Measurements from ENCODE around the gene STRN3.
"Not testable (repeated sequence)": the region's sequence is repeated elsewhere in the genome, so short reads cannot be mapped to it uniquely, and the experiment has no call there.

Gene STRN3

GRCh38 chr14:30999038-30999773 lies 27.0 kb downstream of the STRN3 start:
- no peak for DNase-seq (ENCODE audit: low spot score)

DNA sequence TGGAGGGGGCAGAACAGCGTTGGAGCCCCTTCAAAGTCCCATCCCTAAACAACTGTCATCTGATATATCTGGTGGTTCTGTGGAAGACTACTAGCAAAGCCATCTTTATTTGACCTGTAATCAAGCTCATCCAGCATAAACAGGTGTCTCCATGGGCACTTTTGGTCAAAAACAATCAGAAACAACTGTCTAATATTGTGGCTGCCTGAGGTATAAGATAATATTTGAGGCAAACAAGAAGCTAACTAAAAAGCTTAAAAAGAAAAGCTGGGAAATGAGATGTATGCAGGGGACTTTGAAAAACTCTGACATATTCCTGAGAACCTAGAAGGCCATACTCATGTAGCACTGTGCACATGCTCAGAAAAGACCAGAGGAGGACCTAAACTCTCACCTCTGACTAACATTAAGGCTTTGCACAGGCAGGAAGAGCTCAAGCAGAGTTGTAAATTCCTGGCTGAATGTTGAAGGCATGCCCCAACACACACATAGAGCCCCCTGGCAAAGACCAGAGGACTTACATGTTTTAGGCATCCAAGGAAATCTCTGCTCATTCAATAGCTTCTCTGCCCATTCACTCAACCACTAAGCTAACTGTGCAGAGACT lies 28.0 kb downstream of the STRN3 start:
- DNase-seq (ENCODE audit: low spot score), result no peak

GRCh38 chr14:30996892-30997659 lies 29.1 kb downstream of the STRN3 start:
- DNase-seq (ENCODE audit: low spot score), result no peak

GRCh38 chr14:30995689-30996088 lies 30.5 kb downstream of the STRN3 start:
- no peak for DNase-seq (ENCODE audit: low spot score)

- DNase-seq (ENCODE audit: low spot score), result peak; percentile 28
Measured at GRCh38 chr14:30994681-30995620, 31.2 kb downstream of the STRN3 start.

GRCh38 chr14:30993071-30993470 lies 33.1 kb downstream of the STRN3 start:
- no peak for DNase-seq (ENCODE audit: low spot score)

DNA sequence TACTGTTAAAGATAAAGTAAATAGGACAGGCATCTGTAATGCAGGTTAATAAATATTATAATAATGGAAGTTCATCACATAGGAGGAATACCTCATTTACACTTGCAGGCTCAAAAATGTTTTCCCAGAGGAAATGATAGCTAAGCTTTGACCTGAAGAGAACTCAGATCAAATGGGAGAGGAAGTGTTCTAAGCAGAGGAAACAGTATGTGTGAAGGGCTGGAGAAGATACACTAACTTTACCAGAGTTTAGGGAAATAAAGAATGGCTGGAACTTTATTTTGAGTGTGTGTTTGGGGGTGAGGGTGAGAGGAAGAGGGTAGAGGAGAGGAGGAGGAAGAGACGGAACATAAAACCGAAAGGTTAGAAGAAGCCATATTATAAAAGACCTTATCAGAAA lies 34.8 kb downstream of the STRN3 start:
- no peak for DNase-seq (ENCODE audit: low spot score)

- DNase-seq (ENCODE audit: low spot score), result peak; percentile 17
Measured at GRCh38 chr14:30990770-30991169, 35.4 kb downstream of the STRN3 start.

- DNase-seq (ENCODE audit: low spot score), result peak; percentile 42
Measured at GRCh38 chr14:30988509-30988908, 37.7 kb downstream of the STRN3 start.

DNA sequence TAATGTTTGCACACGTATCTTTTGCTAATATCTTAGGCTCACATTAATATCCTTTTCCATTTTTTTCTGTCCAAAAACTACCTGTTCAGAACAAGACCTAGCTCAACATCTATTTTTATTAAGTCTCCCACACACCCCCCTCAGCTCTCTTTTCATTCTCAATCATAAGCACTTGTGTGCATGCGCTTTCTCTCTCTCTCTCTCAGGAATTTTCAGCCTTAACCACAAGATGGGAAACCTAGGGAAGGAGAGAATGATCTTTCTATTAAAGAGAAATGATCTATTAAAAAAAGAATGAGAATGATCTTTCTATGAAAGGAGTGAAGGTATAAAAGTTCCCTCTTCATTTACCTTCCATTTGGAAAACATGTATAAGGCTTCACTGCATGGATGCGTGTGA lies 40.4 kb downstream of the STRN3 start:
- no peak for DNase-seq (ENCODE audit: low spot score)

DNA sequence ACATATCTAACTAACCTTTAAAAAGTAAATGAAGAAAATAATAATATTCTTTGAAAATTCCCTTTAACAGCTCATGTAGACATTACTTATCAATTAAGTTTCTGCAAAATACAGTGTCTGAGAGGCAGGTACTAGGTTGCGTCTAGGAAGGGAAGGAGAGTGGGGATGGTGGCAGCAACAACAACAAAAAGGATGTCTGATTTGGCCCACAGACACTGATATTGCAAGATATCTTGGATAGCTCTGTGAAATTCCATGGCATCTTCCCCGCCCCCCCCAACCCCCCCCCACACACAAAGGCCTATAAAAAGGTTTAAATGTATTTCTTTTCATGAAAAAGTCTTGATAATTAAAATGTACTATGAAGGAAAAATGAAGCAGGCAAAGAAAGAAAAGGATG lies 42.3 kb downstream of the STRN3 start:
- no peak for DNase-seq (ENCODE audit: low spot score)

DNA sequence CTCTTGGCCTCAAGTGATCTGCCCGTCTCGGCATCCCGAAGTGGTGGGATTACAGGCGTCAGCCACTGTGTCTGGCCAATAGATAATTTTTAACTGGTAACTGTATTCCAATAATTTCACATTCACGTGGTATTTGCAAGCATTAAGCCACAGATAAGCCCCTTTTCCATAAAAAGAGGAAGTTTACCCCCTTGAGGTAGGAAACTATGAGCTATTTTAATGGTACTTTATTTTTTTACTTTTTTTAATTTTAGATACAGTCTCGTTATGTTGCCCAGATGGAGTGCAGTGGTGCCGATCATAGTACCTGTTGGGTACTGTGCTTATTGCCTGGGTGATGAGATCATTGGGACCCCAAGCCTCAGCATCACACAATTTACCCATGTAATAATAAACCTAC lies 43.6 kb downstream of the STRN3 start:
- DNase-seq (ENCODE audit: low spot score), result no peak

DNA sequence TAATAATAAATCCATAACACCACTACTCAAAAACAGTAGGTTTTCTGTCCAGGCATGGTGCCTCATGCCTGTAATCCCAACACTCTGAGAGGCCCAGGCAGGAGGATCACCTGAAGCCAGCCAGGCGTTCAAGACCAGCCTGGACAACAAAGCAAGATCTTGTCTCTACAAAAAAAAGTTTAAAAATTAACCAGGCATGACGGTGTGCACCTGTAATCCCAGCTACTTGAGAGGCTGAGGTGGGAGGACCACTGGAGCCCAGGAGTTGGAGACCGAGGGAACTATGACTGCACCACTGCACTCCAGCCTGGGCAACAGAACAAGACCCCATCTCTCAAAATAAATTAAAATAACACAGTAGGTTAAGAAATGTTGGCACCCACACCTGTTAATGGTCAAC lies 45.2 kb downstream of the STRN3 start:
- DNase-seq (ENCODE audit: low spot score), result no peak

GRCh38 chr14:30980106-30980704 lies 46.0 kb downstream of the STRN3 start:
- DNase-seq (ENCODE audit: low spot score), result peak; percentile 75

DNA sequence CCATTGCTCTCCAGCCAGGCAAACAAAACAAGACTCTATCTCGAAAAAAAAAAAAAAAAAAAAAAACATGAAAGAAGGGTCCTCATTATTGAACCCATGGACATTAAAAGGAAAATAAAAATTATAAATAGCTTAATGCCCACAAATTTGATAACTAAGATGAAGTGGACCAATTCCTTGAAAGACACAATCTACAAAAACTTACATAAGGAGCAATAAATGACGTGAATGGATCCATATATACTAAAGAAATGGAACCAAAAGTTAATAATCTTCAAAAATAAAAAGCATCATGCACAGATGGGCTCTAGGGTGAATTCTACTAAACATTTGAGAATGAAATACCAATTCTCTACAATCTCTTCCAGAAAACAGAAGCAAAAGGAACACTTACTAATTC lies 48.4 kb downstream of the STRN3 start:
- DNase-seq (ENCODE audit: low spot score), result no peak

DNA sequence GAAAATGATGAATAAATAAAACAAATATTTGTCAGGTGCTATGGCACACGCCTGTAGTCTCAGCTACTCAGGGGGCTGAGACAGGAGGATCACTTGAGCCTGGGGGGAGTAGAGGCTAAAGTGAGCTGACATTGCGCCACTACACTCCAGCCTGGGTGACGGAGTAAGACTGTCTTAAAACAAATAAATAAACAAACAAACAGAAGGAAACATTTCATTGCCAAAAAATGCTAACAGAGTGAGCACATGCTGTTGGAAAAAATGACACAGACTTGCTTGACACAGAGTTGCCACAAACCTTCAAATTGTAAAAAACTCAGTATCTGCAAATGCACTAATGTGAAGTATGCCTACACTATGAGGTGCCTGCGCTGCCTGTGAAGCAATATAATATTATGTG lies 51.6 kb downstream of the STRN3 start:
- DNase-seq (ENCODE audit: low spot score), result no peak

GRCh38 chr14:30972882-30973582 lies 53.1 kb downstream of the STRN3 start:
- no peak for DNase-seq (ENCODE audit: low spot score)

DNA sequence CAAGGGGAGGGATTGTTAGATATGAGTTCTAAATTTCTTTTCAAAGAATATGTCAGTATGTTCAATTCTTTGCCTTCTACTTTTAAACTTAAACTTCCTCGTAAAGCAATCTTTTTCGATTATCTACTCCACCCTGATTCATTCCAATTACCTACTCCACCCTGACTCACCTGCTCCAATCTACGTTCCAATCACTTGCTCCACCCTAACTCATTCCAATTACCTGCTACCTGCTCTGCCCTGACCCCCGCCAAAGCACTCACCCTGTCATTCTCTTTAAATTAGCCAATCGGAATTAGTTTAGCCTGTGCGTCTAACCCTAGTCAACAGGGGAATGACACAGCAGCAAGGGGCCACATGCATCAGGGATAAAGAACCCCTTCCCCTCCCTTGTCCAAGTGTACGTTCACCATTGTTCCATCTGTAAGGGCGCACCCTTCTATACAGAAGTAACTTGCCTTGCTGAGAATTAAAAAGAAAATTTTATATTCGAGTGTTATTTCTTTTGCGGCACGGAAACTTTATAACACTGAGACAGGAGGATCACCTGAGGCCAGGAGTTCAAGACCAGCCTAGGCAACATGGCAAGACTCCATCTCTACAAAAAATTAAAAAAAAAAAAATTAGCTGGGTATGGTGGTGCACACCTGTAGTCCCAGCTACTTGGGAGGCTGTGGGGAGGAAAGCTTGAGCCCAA lies 54.0 kb downstream of the STRN3 start:
- not testable (repeated sequence) for DNase-seq (ENCODE audit: low spot score)

- DNase-seq (ENCODE audit: low spot score), result no peak
Measured at GRCh38 chr14:30971586-30971985, 54.6 kb downstream of the STRN3 start.

DNA sequence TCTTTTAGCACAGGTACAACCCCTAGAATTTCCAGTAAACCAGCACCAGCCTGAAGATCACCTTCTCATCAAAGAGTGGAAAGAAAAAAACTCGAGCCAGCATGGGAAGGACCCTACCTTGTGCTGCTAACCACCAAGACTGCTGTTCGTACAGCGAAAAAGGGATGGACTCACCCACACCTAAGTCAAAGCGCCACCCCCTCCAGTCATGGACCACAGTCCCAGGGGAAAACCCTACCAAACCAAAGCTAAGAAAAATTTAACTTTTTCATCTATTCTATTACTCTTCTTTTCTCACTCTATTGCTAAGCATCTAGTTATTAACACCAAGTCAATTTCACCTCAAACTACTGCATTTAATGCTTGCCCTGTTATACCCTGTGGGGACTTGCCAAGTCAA lies 56.4 kb downstream of the STRN3 start:
- not testable (repeated sequence) for DNase-seq (ENCODE audit: low spot score)

Measured in GM03348 (cell line).